ENCODE measurements around the gene PTPRN2.

GRCh38 chr7:157675427-157675927 lies 912.1 kb downstream of the PTPRN2 start:
- TF ChIP-seq ARNT (IDR thresholded peaks at IDR 0.05) (no peak), FOXM1 (IDR thresholded peaks at IDR 0.05; ENCODE audit: borderline replicate concordance) (no peak), BHLHE40 (IDR thresholded peaks at IDR 0.05; ENCODE audit: borderline replicate concordance) (no peak), TARDBP (IDR thresholded peaks at IDR 0.05) (no peak), SP1 (IDR thresholded peaks at IDR 0.05) (no peak), PKNOX1 (IDR thresholded peaks at IDR 0.05) (no peak), HDGF (IDR thresholded peaks at IDR 0.05; ENCODE audit: borderline replicate concordance) (no peak), ELF4 (IDR thresholded peaks at IDR 0.05) (no peak), LEF1 (IDR thresholded peaks at IDR 0.05; ENCODE audit: borderline replicate concordance) (no peak), FOXK2 (IDR thresholded peaks at IDR 0.05) (no peak), SUZ12 (IDR thresholded peaks at IDR 0.05) (no peak), FOXA1 (IDR thresholded peaks at IDR 0.05) (no peak), ZNF384 (IDR thresholded peaks at IDR 0.05) (no peak)
